Endodermal cell (in vitro differentiated cells): Measurements from ENCODE around the gene TNS3. TPM values are rescaled to one million over a fixed set of nuclear protein-coding genes. Genes with fewer than 3 reads are reported as not detected.

Source experiments
- DNase-seq: peaks from one replicate; pipeline ENCODE4 v3.0.0-alpha.2; 2017
- H3K27ac ChIP-seq: 2 replicates; pipeline ENCODE4 v1.5.1; 2013; ENCODE audit warnings: mild to moderate bottlenecking, low read depth, low read length, moderate library complexity
- H3K27me3 ChIP-seq: 2 replicates; pipeline ENCODE4 v1.6.1; 2013; ENCODE audit warnings: mild to moderate bottlenecking, low read length, moderate library complexity; ENCODE audit not compliant: insufficient read depth, control insufficient read depth, poor library complexity, severe bottlenecking
- H3K36me3 ChIP-seq: 2 replicates; pipeline ENCODE4 v1.7.0; 2013; ENCODE audit warnings: mild to moderate bottlenecking, low read length, moderate library complexity; ENCODE audit not compliant: control insufficient read depth, insufficient read depth
- H3K4me1 ChIP-seq: one replicate; pipeline ENCODE4 v1.7.0; 2013; ENCODE audit warnings: low read length; ENCODE audit not compliant: control insufficient read depth, insufficient read depth
- H3K4me3 ChIP-seq: 2 replicates; pipeline ENCODE4 v1.5.1; 2013; ENCODE audit warnings: mild to moderate bottlenecking, low read length, moderate library complexity
- H3K9ac ChIP-seq: 2 replicates; pipeline ENCODE4 v1.6.1; 2013; ENCODE audit warnings: mild to moderate bottlenecking, low read length, moderate library complexity; ENCODE audit not compliant: poor library complexity, severe bottlenecking; ENCODE audit errors: extremely low read depth
- H3K9me3 ChIP-seq: 2 replicates; pipeline ENCODE4 v1.6.1; 2013; ENCODE audit warnings: mild to moderate bottlenecking, low read length, moderate library complexity; ENCODE audit not compliant: control insufficient read depth
- H3K27ac Mint-ChIP-seq: 2 replicates; pipeline ENCODE4 v1.8.0; 2020; ENCODE audit warnings: mixed read lengths
- H3K27me3 Mint-ChIP-seq: 2 replicates; pipeline ENCODE4 v1.8.0; 2021; ENCODE audit warnings: mild to moderate bottlenecking, mixed read lengths; ENCODE audit not compliant: insufficient read depth
- H3K36me3 Mint-ChIP-seq: 2 replicates; pipeline ENCODE4 v1.8.0; 2020; ENCODE audit warnings: low read depth, mixed read lengths
- H3K4me1 Mint-ChIP-seq: 2 replicates; pipeline ENCODE4 v1.8.0; 2020; ENCODE audit warnings: mixed read lengths
- H3K4me3 Mint-ChIP-seq: 2 replicates; pipeline ENCODE4 v1.8.0; 2020; ENCODE audit warnings: mild to moderate bottlenecking, moderate library complexity, mixed read lengths
- H3K9me3 Mint-ChIP-seq: 2 replicates; pipeline ENCODE4 v1.8.0; 2020; ENCODE audit warnings: mild to moderate bottlenecking, mixed read lengths
- CTCF ChIP-seq: fragments of 200-600 bp; sonication (generic); conservative IDR thresholded peaks from 2 replicates; pipeline ENCODE4 v1.5.0; 2021; ENCODE audit warnings: antibody characterized with exemption, mild to moderate bottlenecking
- WGBS, 2 experiments: methylation state at CpG; one replicate each; pipeline versions ENCODE4 v1.1.5 to v1.1.7; 2013; ENCODE audit warnings: missing lambda C conversion rate in 2 of 2, mixed read lengths in 1 of 2; ENCODE audit not compliant: insufficient coverage in 1 of 2, insufficient read length in 1 of 2; 5-methylcytosine and 5-hydroxymethylcytosine counted together
- total RNA-seq, 2 donors: library from RNA; stranded (reverse); fragmentation: NEBNext Ultra II Directional in 1 of 2; extraction: Animal tissue kit (Norgen Biotek cat#: 25700) in 1 of 2; gene quantifications; 2 replicates in 1 of 2; 3 replicates in 1 of 2; pipeline ENCODE4 v1.2.1, GENCODE V29; 2021

The TNS3 gene
- total RNA-seq, 2 donors from 2014 or later = 33.8 to 38.5 TPM

- no peaks in the 10 kb centered on the region for H3K9me3 Mint-ChIP-seq
- no peaks in the 10 kb centered on the region for H3K36me3 Mint-ChIP-seq
- no peak overlapping the region for H3K27ac ChIP-seq
- no peaks in the 10 kb centered on the region for H3K36me3 ChIP-seq
- no peak for TF ChIP-seq CTCF
- no peak for DNase-seq
- H3K4me1 ChIP-seq = no peaks in the 10 kb centered on the region
- no peaks in the 10 kb centered on the region for H3K27me3 Mint-ChIP-seq
- no peaks in the 10 kb centered on the region for H3K27me3 ChIP-seq
- H3K4me1 Mint-ChIP-seq = peaks cover 8% of the 10 kb centered on the region
- WGBS, 2 experiments = 91 to 93% methylated on average over 3 to 5 of the region's 5 CpGs
- H3K4me3 ChIP-seq = no peak overlapping the region
- H3K27ac Mint-ChIP-seq = no peak overlapping the region
- H3K9ac ChIP-seq = no peak overlapping the region
- H3K9me3 ChIP-seq = no peaks in the 10 kb centered on the region
- no peak overlapping the region for H3K4me3 Mint-ChIP-seq
Measured at GRCh38 chr7:47458057-47458456, 123.9 kb downstream of the TNS3 start.

- no peak overlapping the region for H3K9ac ChIP-seq
- H3K36me3 ChIP-seq = no peaks in the 10 kb centered on the region
- peaks cover 8% of the 10 kb centered on the region for H3K4me1 Mint-ChIP-seq
- H3K27ac ChIP-seq = no peak overlapping the region
- H3K9me3 Mint-ChIP-seq = no peaks in the 10 kb centered on the region
- H3K9me3 ChIP-seq = no peaks in the 10 kb centered on the region
- H3K27me3 Mint-ChIP-seq = no peaks in the 10 kb centered on the region
- no peak overlapping the region for H3K4me3 Mint-ChIP-seq
- no peak overlapping the region for H3K4me3 ChIP-seq
- no peak overlapping the region for H3K27ac Mint-ChIP-seq
- H3K4me1 ChIP-seq = no peaks in the 10 kb centered on the region
- no peaks in the 10 kb centered on the region for H3K36me3 Mint-ChIP-seq
- no peaks in the 10 kb centered on the region for H3K27me3 ChIP-seq
- 94% methylated on average over 14 of the region's 14 CpGs; no CpG with 5 or more reads in 1 of the 2 experiments for WGBS, 2 experiments
- peak; percentile 13 for DNase-seq
- no peak for TF ChIP-seq CTCF
Measured at GRCh38 chr7:47456210-47456955, 125.5 kb downstream of the TNS3 start.

GRCh38 chr7:47455872-47456185, 126.1 kb downstream of the TNS3 start:
- Mint-ChIP-seq H3K4me1 (peaks cover 8% of the 10 kb centered on the region), H3K36me3 (no peaks in the 10 kb centered on the region), H3K27me3 (no peaks in the 10 kb centered on the region), H3K9me3 (no peaks in the 10 kb centered on the region), H3K4me3 (no peak overlapping the region), H3K27ac (no peak overlapping the region)
- H3K4me3 ChIP-seq = no peak overlapping the region
- TF ChIP-seq CTCF = no peak
- no peaks in the 10 kb centered on the region for H3K9me3 ChIP-seq
- no peak for DNase-seq
- no peaks in the 10 kb centered on the region for H3K4me1 ChIP-seq
- H3K27ac ChIP-seq = no peak overlapping the region
- H3K27me3 ChIP-seq = no peaks in the 10 kb centered on the region
- H3K36me3 ChIP-seq = no peaks in the 10 kb centered on the region
- WGBS, 2 experiments = 93 to 95% methylated on average over 5 of the region's 5 CpGs
- no peak overlapping the region for H3K9ac ChIP-seq
